ENCODE results near the gene VPS54.
A peak's percentile ranks its signal among the peaks of the same experiment; 100 is the strongest.

Gene VPS54

GRCh38 chr2:63865159-63865799 lies 153.9 kb downstream of the VPS54 start:
- H3K27me3 ChIP-seq (replicated peaks in 2 of 5; ENCODE audit: control insufficient read depth in 4 of 5, insufficient read depth in 5 of 5, low read length in 4 of 5): no peaks in the 10 kb centered on the region
- 96% methylated on average over 3 of the region's 6 CpGs for WGBS (ENCODE audit: insufficient coverage)
- no peaks in the 10 kb centered on the region for H3K9me3 ChIP-seq (ENCODE audit: control extremely low read depth in 1 of 5, control insufficient read depth in 4 of 5, insufficient read depth in 2 of 5, low read depth in 1 of 5, low read length in 4 of 5)
- no peak for DNase-seq
- ChIA-PET CTCF (interaction anchor here (8.1 to 9.2 kb wide), 2 partner anchors 165 to 175 kb away, joined by 77 to 106 read pairs; no protein-coding TSS in a partner anchor), POLR2A (no interaction called here)
- H3K4me3 ChIP-seq (ENCODE audit: control insufficient read depth in 1 of 7, extremely low read depth in 1 of 7, insufficient read depth in 4 of 7, low read depth in 2 of 7, low read length in 6 of 7): no peak overlapping the region
- peaks cover 12 to 53% (median 23%) of the 10 kb centered on the region in 4 experiments for H3K36me3 ChIP-seq (ENCODE audit: control insufficient read depth in 4 of 4, insufficient read depth in 4 of 4, low read length in 3 of 4)
- peak overlapping the region in 1 of 2 experiments; percentile 8 for H3K27ac ChIP-seq (ENCODE audit: insufficient read depth in 1 of 2, low read depth in 1 of 2, low read length in 2 of 2, poor library complexity in 1 of 2, severe bottlenecking in 2 of 2)
- H3K4me1 ChIP-seq (ENCODE audit: control extremely low read depth in 1 of 4, control insufficient read depth in 4 of 4, insufficient read depth in 4 of 4, low read length in 3 of 4): no peaks in the 10 kb centered on the region

- H3K4me1 ChIP-seq (ENCODE audit: control extremely low read depth in 1 of 4, control insufficient read depth in 4 of 4, insufficient read depth in 4 of 4, low read length in 3 of 4): no peaks in the 10 kb centered on the region
- H3K4me3 ChIP-seq (ENCODE audit: control insufficient read depth in 1 of 7, extremely low read depth in 1 of 7, insufficient read depth in 4 of 7, low read depth in 2 of 7, low read length in 6 of 7): no peak overlapping the region
- H3K27ac ChIP-seq (ENCODE audit: insufficient read depth in 1 of 2, low read depth in 1 of 2, low read length in 2 of 2, poor library complexity in 1 of 2, severe bottlenecking in 2 of 2): no peak overlapping the region
- no peaks in the 10 kb centered on the region for H3K9me3 ChIP-seq (ENCODE audit: control extremely low read depth in 1 of 5, control insufficient read depth in 4 of 5, insufficient read depth in 2 of 5, low read depth in 1 of 5, low read length in 4 of 5)
- no CpG with 5 or more reads among the region's 1 CpG for WGBS (ENCODE audit: insufficient coverage)
- DNase-seq: no peak
- no peaks in the 10 kb centered on the region for H3K27me3 ChIP-seq (replicated peaks in 2 of 5; ENCODE audit: control insufficient read depth in 4 of 5, insufficient read depth in 5 of 5, low read length in 4 of 5)
- CTCF ChIA-PET: interaction anchor here (0.6 to 9.2 kb wide), 5 partner anchors 10 to 1631 kb away, joined by 3 to 106 read pairs (median 3); no protein-coding TSS in a partner anchor
- POLR2A ChIA-PET: interaction anchor here (0.6 kb wide), 1 partner anchor 168 kb away, joined by 3 read pairs; no protein-coding TSS in a partner anchor
- peaks cover 12 to 62% (median 28%) of the 10 kb centered on the region in 4 experiments for H3K36me3 ChIP-seq (ENCODE audit: control insufficient read depth in 4 of 4, insufficient read depth in 4 of 4, low read length in 3 of 4)
Measured at GRCh38 chr2:63863707-63864106, 155.5 kb downstream of the VPS54 start.

- Histone ChIP-seq H3K36me3 (ENCODE audit: control insufficient read depth in 4 of 4, insufficient read depth in 4 of 4, low read length in 3 of 4) (peaks cover 13 to 67% (median 30%) of the 10 kb centered on the region in 4 experiments), H3K4me3 (ENCODE audit: control insufficient read depth in 1 of 7, extremely low read depth in 1 of 7, insufficient read depth in 4 of 7, low read depth in 2 of 7, low read length in 6 of 7) (no peak overlapping the region), H3K4me1 (ENCODE audit: control extremely low read depth in 1 of 4, control insufficient read depth in 4 of 4, insufficient read depth in 4 of 4, low read length in 3 of 4) (no peaks in the 10 kb centered on the region), H3K27me3 (replicated peaks in 2 of 5; ENCODE audit: control insufficient read depth in 4 of 5, insufficient read depth in 5 of 5, low read length in 4 of 5) (no peaks in the 10 kb centered on the region), H3K9me3 (ENCODE audit: control extremely low read depth in 1 of 5, control insufficient read depth in 4 of 5, insufficient read depth in 2 of 5, low read depth in 1 of 5, low read length in 4 of 5) (peaks cover 0 to 4% (median 0%) of the 10 kb centered on the region in 5 experiments), H3K27ac (ENCODE audit: insufficient read depth in 1 of 2, low read depth in 1 of 2, low read length in 2 of 2, poor library complexity in 1 of 2, severe bottlenecking in 2 of 2) (no peak overlapping the region)
- no CpG with 5 or more reads among the region's 1 CpG for WGBS (ENCODE audit: insufficient coverage)
- ChIA-PET POLR2A (no interaction called here), CTCF (interaction anchor here (1.0 to 9.2 kb wide), 5 partner anchors 10 to 173 kb away, joined by 3 to 106 read pairs (median 16); no protein-coding TSS in a partner anchor)
- no peak for DNase-seq
Measured at GRCh38 chr2:63862806-63863205, 156.4 kb downstream of the VPS54 start.

- ChIA-PET CTCF (interaction anchor here (0.6 to 9.2 kb wide), 24 partner anchors 9 to 1074 kb away, joined by 3 to 106 read pairs (median 4); partner anchors contain the start of gene UGP2), POLR2A (interaction anchor here (1.1 to 1.7 kb wide), 3 partner anchors 20 to 168 kb away, joined by 3 to 12 read pairs (median 4); partner anchors contain the start of gene UGP2)
- peak; percentile 86 to 93 (median 89) for DNase-seq
- peaks cover 0 to 4% (median 0%) of the 10 kb centered on the region in 5 experiments for H3K9me3 ChIP-seq (ENCODE audit: control extremely low read depth in 1 of 5, control insufficient read depth in 4 of 5, insufficient read depth in 2 of 5, low read depth in 1 of 5, low read length in 4 of 5)
- H3K27me3 ChIP-seq (replicated peaks in 2 of 5; ENCODE audit: control insufficient read depth in 4 of 5, insufficient read depth in 5 of 5, low read length in 4 of 5): no peaks in the 10 kb centered on the region
- no peak overlapping the region for H3K27ac ChIP-seq (ENCODE audit: insufficient read depth in 1 of 2, low read depth in 1 of 2, low read length in 2 of 2, poor library complexity in 1 of 2, severe bottlenecking in 2 of 2)
- H3K4me3 ChIP-seq (ENCODE audit: control insufficient read depth in 1 of 7, extremely low read depth in 1 of 7, insufficient read depth in 4 of 7, low read depth in 2 of 7, low read length in 6 of 7): no peak overlapping the region
- peaks cover 5 to 12% (median 6%) of the 10 kb centered on the region in 4 experiments for H3K4me1 ChIP-seq (ENCODE audit: control extremely low read depth in 1 of 4, control insufficient read depth in 4 of 4, insufficient read depth in 4 of 4, low read length in 3 of 4)
- 8% methylated on average over 4 of the region's 6 CpGs for WGBS (ENCODE audit: insufficient coverage)
- peaks cover 13 to 65% (median 32%) of the 10 kb centered on the region in 4 experiments for H3K36me3 ChIP-seq (ENCODE audit: control insufficient read depth in 4 of 4, insufficient read depth in 4 of 4, low read length in 3 of 4)
Measured at GRCh38 chr2:63861220-63861822, 157.9 kb downstream of the VPS54 start.

- no peak for DNase-seq
- H3K4me3 ChIP-seq (ENCODE audit: control insufficient read depth in 1 of 7, extremely low read depth in 1 of 7, insufficient read depth in 4 of 7, low read depth in 2 of 7, low read length in 6 of 7): no peak overlapping the region
- peaks cover 11 to 44% (median 24%) of the 10 kb centered on the region in 4 experiments for H3K36me3 ChIP-seq (ENCODE audit: control insufficient read depth in 4 of 4, insufficient read depth in 4 of 4, low read length in 3 of 4)
- H3K27ac ChIP-seq (ENCODE audit: insufficient read depth in 1 of 2, low read depth in 1 of 2, low read length in 2 of 2, poor library complexity in 1 of 2, severe bottlenecking in 2 of 2): no peak overlapping the region
- no peaks in the 10 kb centered on the region for H3K27me3 ChIP-seq (replicated peaks in 2 of 5; ENCODE audit: control insufficient read depth in 4 of 5, insufficient read depth in 5 of 5, low read length in 4 of 5)
- no CpG with 5 or more reads among the region's 2 CpGs for WGBS (ENCODE audit: insufficient coverage)
- ChIA-PET POLR2A (interaction anchor here (1.3 kb wide), 1 partner anchor 17 kb away, joined by 9 read pairs; the partner anchor contains the start of gene UGP2), CTCF (interaction anchor here (1.6 to 9.0 kb wide), 3 partner anchors 15 to 166 kb away, joined by 12 to 103 read pairs (median 12); partner anchors contain the start of gene UGP2)
- peaks cover 0 to 4% (median 0%) of the 10 kb centered on the region in 5 experiments for H3K9me3 ChIP-seq (ENCODE audit: control extremely low read depth in 1 of 5, control insufficient read depth in 4 of 5, insufficient read depth in 2 of 5, low read depth in 1 of 5, low read length in 4 of 5)
- H3K4me1 ChIP-seq (ENCODE audit: control extremely low read depth in 1 of 4, control insufficient read depth in 4 of 4, insufficient read depth in 4 of 4, low read length in 3 of 4): peaks cover 25 to 42% (median 31%) of the 10 kb centered on the region in 4 experiments
Measured at GRCh38 chr2:63858291-63858690, 160.9 kb downstream of the VPS54 start.

GRCh38 chr2:63856303-63856603 lies 163.0 kb downstream of the VPS54 start:
- Histone ChIP-seq H3K4me1 (ENCODE audit: control extremely low read depth in 1 of 4, control insufficient read depth in 4 of 4, insufficient read depth in 4 of 4, low read length in 3 of 4) (peaks cover 29 to 63% (median 42%) of the 10 kb centered on the region in 4 experiments), H3K9me3 (ENCODE audit: control extremely low read depth in 1 of 5, control insufficient read depth in 4 of 5, insufficient read depth in 2 of 5, low read depth in 1 of 5, low read length in 4 of 5) (peaks cover 0 to 4% (median 0%) of the 10 kb centered on the region in 5 experiments), H3K4me3 (ENCODE audit: control insufficient read depth in 1 of 7, extremely low read depth in 1 of 7, insufficient read depth in 4 of 7, low read depth in 2 of 7, low read length in 6 of 7) (peak overlapping the region in 4 of 7 experiments; percentile 14 to 55 (median 36)), H3K27ac (ENCODE audit: insufficient read depth in 1 of 2, low read depth in 1 of 2, low read length in 2 of 2, poor library complexity in 1 of 2, severe bottlenecking in 2 of 2) (peak overlapping the region; percentile 27 to 83), H3K36me3 (ENCODE audit: control insufficient read depth in 4 of 4, insufficient read depth in 4 of 4, low read length in 3 of 4) (peaks cover 6 to 38% (median 14%) of the 10 kb centered on the region in 4 experiments), H3K27me3 (replicated peaks in 2 of 5; ENCODE audit: control insufficient read depth in 4 of 5, insufficient read depth in 5 of 5, low read length in 4 of 5) (no peaks in the 10 kb centered on the region)
- ChIA-PET POLR2A (interaction anchor here (5.3 kb wide), 1 partner anchor 15 kb away, joined by 43 read pairs; the partner anchor contains the start of gene UGP2), CTCF (interaction anchor here (1.3 to 9.0 kb wide), 3 partner anchors 13 to 164 kb away, joined by 3 to 103 read pairs (median 12); partner anchors contain the start of gene UGP2)
- 7% methylated on average over 3 of the region's 5 CpGs for WGBS (ENCODE audit: insufficient coverage)
- peak; percentile 58 to 91 (median 86) for DNase-seq
